Coronary artery (tissue), 2 donors: Measurements from ENCODE around the gene ALDOA.

Experiments used
- DNase-seq: peaks from one replicate; pipeline ENCODE4 v3.0.0-alpha.2; 2017; ENCODE audit warnings: low spot score
- H3K27ac ChIP-seq, 2 donors: fragments of 200-600 bp; sonication (generic); one replicate each; pipeline ENCODE4 v1.5.1; 2016 to 2019
- H3K4me3 ChIP-seq: fragments of 200-600 bp; sonication (generic); 2 replicates; pipeline ENCODE4 v1.5.1; 2016; ENCODE audit warnings: mild to moderate bottlenecking, moderate library complexity
- CTCF ChIP-seq: fragments of 200-600 bp; sonication (generic); IDR thresholded peaks from one replicate; pipeline ENCODE4 v1.5.1; 2019; ENCODE audit warnings: antibody characterized with exemption

The ALDOA gene

GRCh38 chr16:30079480-30079879 is 13.9 kb downstream of the ALDOA start:
- TF ChIP-seq CTCF = no peak
- no peak for DNase-seq
- Histone ChIP-seq H3K4me3 (no peak overlapping the region), H3K27ac (no peak overlapping the region)

GRCh38 chr16:30082545-30083090 is 17.1 kb downstream of the ALDOA start:
- no peak overlapping the region for H3K4me3 ChIP-seq
- no peak overlapping the region for H3K27ac ChIP-seq
- TF ChIP-seq CTCF = no peak
- DNase-seq = no peak

- Histone ChIP-seq H3K27ac (no peak overlapping the region), H3K4me3 (no peak overlapping the region)
- TF ChIP-seq CTCF = no peak
- no peak for DNase-seq
Measured at GRCh38 chr16:30083216-30084055, 17.9 kb downstream of the ALDOA start.

GRCh38 chr16:30084096-30084815 is 18.7 kb downstream of the ALDOA start:
- Histone ChIP-seq H3K4me3 (no peak overlapping the region), H3K27ac (peak overlapping the region in 1 of 2 donors; percentile 33)
- TF ChIP-seq CTCF = no peak
- DNase-seq = no peak

GRCh38 chr16:30084816-30085159 is 19.2 kb downstream of the ALDOA start:
- DNase-seq = no peak
- Histone ChIP-seq H3K4me3 (no peak overlapping the region), H3K27ac (peak overlapping the region in 1 of 2 donors; percentile 33)
- no peak for TF ChIP-seq CTCF

- Histone ChIP-seq H3K27ac (peak overlapping the region; percentile 52 to 65), H3K4me3 (no peak overlapping the region)
- no peak for TF ChIP-seq CTCF
- DNase-seq = no peak
Measured at GRCh38 chr16:30085247-30085646, 19.7 kb downstream of the ALDOA start.
